Osteoblast (primary cell): ENCODE measurements around the gene EML1. TPM values are rescaled to one million over a fixed set of nuclear protein-coding genes. Genes with fewer than 3 reads are reported as not detected.
A peak's percentile ranks its signal among the peaks of the same experiment; 100 is the strongest.

Experiments used
- DNase-seq: peaks from one replicate; pipeline ENCODE4 v3.0.0; 2011; ENCODE audit warnings: low spot score, mixed read lengths; ENCODE audit not compliant: insufficient read length; ENCODE audit errors: missing footprints
- H2AFZ ChIP-seq: 2 replicates; pipeline ENCODE4 v1.6.0; 2011; ENCODE audit warnings: mild to moderate bottlenecking, low read length
- H3K27ac ChIP-seq: 2 replicates; pipeline ENCODE4 v1.5.1; 2011; ENCODE audit warnings: mild to moderate bottlenecking, low read depth, low read length, moderate library complexity
- H3K27me3 ChIP-seq: 2 replicates; pipeline ENCODE4 v1.6.0; 2012; ENCODE audit warnings: mild to moderate bottlenecking, control low read depth, inconsistent platforms, low read length, moderate library complexity; ENCODE audit not compliant: insufficient read depth
- H3K36me3 ChIP-seq: 2 replicates; pipeline ENCODE4 v1.5.1; 2011; ENCODE audit warnings: mild to moderate bottlenecking, low read length, control low read depth, moderate library complexity; ENCODE audit not compliant: insufficient read depth
- H3K4me1 ChIP-seq: 2 replicates; pipeline ENCODE4 v1.5.1; 2011; ENCODE audit warnings: mild to moderate bottlenecking, low read length, control low read depth, moderate library complexity; ENCODE audit not compliant: insufficient read depth
- H3K4me2 ChIP-seq: 2 replicates; pipeline ENCODE4 v1.6.0; 2011; ENCODE audit warnings: mild to moderate bottlenecking, low read length; ENCODE audit not compliant: insufficient read depth
- H3K4me3 ChIP-seq: fragments of 200-600 bp; sonication (generic); 3 replicates; pipeline ENCODE4 v1.5.1; 2012; ENCODE audit warnings: mild to moderate bottlenecking, low read length, inconsistent platforms; ENCODE audit not compliant: insufficient read depth
- H3K79me2 ChIP-seq: 2 replicates; pipeline ENCODE4 v1.6.0; 2012; ENCODE audit warnings: mild to moderate bottlenecking, low read length, control low read depth, inconsistent platforms; ENCODE audit not compliant: insufficient read depth
- H3K9me3 ChIP-seq: 2 replicates; pipeline ENCODE4 v1.5.1; 2011; ENCODE audit warnings: low read depth, low read length, control low read depth
- H4K20me1 ChIP-seq: 2 replicates; pipeline ENCODE4 v1.6.0; 2012; ENCODE audit warnings: mild to moderate bottlenecking, low read length, control low read depth; ENCODE audit not compliant: insufficient read depth
- CTCF ChIP-seq: IDR thresholded peaks from 2 replicates; pipeline ENCODE4 v1.5.1; 2011; ENCODE audit warnings: mild to moderate bottlenecking, low read depth, low read length, moderate library complexity; ENCODE audit errors: extremely low read depth
- total RNA-seq: library from RNA; depleted of rRNA; stranded (reverse); fragments of >200 nt; gene quantifications from 2 replicates; pipeline ENCODE4 v1.2.3, GENCODE V29; 2012

EML1 gene
- total RNA-seq, 1 donor: 46.7 TPM

DNA sequence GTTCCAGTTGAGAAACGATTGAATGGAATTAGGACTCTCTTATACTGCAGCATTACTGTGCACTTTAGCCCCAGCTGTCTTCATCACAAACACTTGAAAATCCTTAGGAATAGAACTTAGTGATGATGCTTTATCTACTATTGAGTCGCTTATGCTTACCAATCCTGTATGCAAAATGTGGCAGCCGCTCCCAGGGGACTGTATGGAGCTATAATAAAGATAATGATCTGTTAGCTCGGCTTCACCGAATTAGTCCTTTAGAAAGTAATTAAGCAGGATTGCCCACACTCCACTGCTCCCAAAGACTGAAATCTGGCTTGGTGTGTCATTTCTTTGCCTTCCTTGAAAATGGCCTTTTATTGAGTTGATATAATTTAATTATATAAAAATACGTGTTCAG lies 10.6 kb downstream of the EML1 start:
- H3K79me2 ChIP-seq: peaks cover 65% of the 10 kb centered on the region
- peaks cover 55% of the 10 kb centered on the region for H4K20me1 ChIP-seq

DNA sequence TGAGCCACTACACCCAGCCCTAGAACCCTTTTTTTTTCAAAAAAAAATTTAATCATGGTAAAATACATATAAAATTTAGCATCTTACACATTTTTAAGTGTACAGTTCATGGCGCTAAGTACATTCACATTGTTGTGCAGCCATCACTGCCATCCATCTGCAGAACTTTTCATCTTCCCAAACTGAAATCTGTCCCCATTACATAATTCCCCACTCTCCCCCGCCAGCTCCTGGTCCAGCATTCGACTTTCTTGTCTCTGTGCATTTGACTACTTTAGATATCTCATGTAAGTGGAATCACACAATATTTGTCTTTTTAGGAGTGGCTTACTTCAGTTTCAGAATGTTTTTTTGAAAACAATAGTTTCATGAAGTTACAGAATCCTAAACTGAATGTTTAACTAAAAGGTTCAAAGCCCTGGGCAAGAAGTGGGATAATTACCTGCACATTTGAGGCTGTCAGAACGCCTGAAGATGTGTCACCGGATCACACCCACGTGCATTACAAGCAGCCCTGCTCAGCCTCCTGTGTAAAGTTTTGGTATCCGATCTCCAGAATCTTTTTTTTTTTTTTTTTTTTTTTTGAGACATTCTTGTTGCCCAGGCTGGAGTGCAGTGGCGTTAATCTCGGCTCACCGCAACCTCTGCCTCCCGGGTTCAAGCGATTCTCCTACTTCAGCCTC lies 12.7 kb downstream of the EML1 start:
- Histone ChIP-seq H3K4me1 (peaks cover 28% of the 10 kb centered on the region), H3K9me3 (no peaks in the 10 kb centered on the region), H3K27me3 (no peaks in the 10 kb centered on the region), H3K4me3 (no peak overlapping the region), H4K20me1 (peaks cover 67% of the 10 kb centered on the region), H3K4me2 (no peak overlapping the region), H3K36me3 (no peaks in the 10 kb centered on the region), H3K27ac (no peak overlapping the region), H3K79me2 (peaks cover 60% of the 10 kb centered on the region), H2AFZ (no peak overlapping the region)
- DNase-seq: no peak
- no peak for TF ChIP-seq CTCF

More for the DNA sequence above, 10.6 kb downstream of the EML1 start:
- H3K27ac ChIP-seq: no peak overlapping the region
- peaks cover 13% of the 10 kb centered on the region for H3K4me1 ChIP-seq
- H3K4me2 ChIP-seq: no peak overlapping the region
- H3K36me3 ChIP-seq: no peaks in the 10 kb centered on the region
- H3K4me3 ChIP-seq: no peak overlapping the region
- no peak for DNase-seq
- H2AFZ ChIP-seq: no peak overlapping the region
- no peak for TF ChIP-seq CTCF
- H3K27me3 ChIP-seq: no peaks in the 10 kb centered on the region
- no peaks in the 10 kb centered on the region for H3K9me3 ChIP-seq

GRCh38 chr14:99806836-99807235 lies 13.6 kb downstream of the EML1 start:
- Histone ChIP-seq H3K4me2 (no peak overlapping the region), H2AFZ (no peak overlapping the region), H3K27me3 (no peaks in the 10 kb centered on the region), H3K36me3 (no peaks in the 10 kb centered on the region), H3K4me3 (no peak overlapping the region), H4K20me1 (peaks cover 69% of the 10 kb centered on the region), H3K9me3 (no peaks in the 10 kb centered on the region), H3K79me2 (peaks cover 62% of the 10 kb centered on the region), H3K27ac (no peak overlapping the region), H3K4me1 (peaks cover 28% of the 10 kb centered on the region)
- no peak for TF ChIP-seq CTCF
- no peak for DNase-seq

DNA sequence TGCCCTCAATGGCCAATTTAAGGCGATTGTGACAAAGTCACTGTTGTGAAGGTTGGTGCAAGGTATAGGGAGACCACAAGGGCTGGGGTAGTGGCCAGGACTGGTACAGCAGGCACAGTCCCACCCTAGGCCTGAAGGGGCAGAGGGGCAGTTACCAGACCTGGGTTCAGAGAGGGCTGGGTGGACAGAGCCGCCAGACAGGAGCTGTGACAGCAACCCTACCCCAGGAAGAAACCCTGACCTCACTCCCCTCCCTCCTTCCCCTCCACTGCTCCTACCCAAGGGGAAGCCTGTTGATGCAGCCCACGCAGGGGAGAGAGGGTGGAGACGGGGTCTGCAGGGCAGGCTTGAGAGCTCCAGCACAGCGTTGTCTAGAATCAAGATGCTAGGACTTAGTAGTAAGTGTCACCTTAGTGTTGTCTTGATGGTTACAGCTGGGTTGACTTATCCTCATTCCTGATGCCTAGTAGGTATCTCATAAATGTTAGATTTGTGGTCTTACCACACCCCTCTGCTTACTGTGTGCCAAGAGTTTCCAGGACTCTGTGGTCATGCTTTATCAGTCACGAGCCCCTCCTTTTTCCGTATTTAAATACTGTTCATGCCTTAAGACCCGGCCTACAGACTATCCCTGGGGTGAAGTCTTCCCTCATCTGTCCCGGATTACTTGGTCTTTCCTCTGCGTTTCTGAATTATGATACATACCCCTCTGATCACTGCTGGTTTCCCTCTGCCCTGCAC lies 14.4 kb downstream of the EML1 start:
- Histone ChIP-seq H3K79me2 (peaks cover 61% of the 10 kb centered on the region), H3K4me2 (peak overlapping the region; percentile 37)

More for the DNA sequence above, 14.4 kb downstream of the EML1 start:
- Histone ChIP-seq H3K9me3 (no peaks in the 10 kb centered on the region), H3K36me3 (no peaks in the 10 kb centered on the region), H4K20me1 (peaks cover 69% of the 10 kb centered on the region), H3K4me3 (no peak overlapping the region), H3K27me3 (no peaks in the 10 kb centered on the region), H2AFZ (no peak overlapping the region), H3K27ac (peak overlapping the region; percentile 4), H3K4me1 (peaks cover 28% of the 10 kb centered on the region)
- peak; percentile 9 for TF ChIP-seq CTCF
- DNase-seq: no peak
